ENCODE results near the gene ASNS. TPM values are rescaled to one million over a fixed set of nuclear protein-coding genes. Genes with fewer than 3 reads are reported as not detected.

Gene ASNS
- total RNA-seq (2022; extraction: Qiagen RNA extraction): 53.9 to 69.9 TPM (median 58.8 TPM) in 5 replicates

GRCh38 chr7:97872025-97872669 lies at the start of gene ASNS:
Gene ASNS, minus strand, starts transcription at chr7:97872408. Its CDS starts 3,252 bp downstream, at chr7:97869156.

Other genes starting within 250 kb of the ASNS start
- 0.11 to 0.34 TPM (median 0.11 TPM) in 3 of 5 replicates, not detected in the others for gene TAC1, start 140.3 kb downstream of the ASNS start, total RNA-seq (2022; extraction: Qiagen RNA extraction)
- gene OCM2, start 117.8 kb upstream of the ASNS start, total RNA-seq (2022; extraction: Qiagen RNA extraction): not detected in 5 replicates
- gene LMTK2, start 234.5 kb upstream of the ASNS start, total RNA-seq (2022; extraction: Qiagen RNA extraction): 7.9 to 13.8 TPM (median 12.4 TPM) in 5 replicates

All from A549 treated with dexamethasone at 1 μM for 4 hours (cell line).